Stimulated activated naive CD4-positive, alpha-beta T cell treated with Interleukin-2 at 50 U/mL for 16 hours (primary cell): ENCODE data around the gene ABHD6.
"Not testable (repeated sequence)": the region's sequence is repeated elsewhere in the genome, so short reads cannot be mapped to it uniquely, and the experiment has no call there.

ENCODE experiments used
- DNase-seq: peaks from one replicate; lab custom pipeline; 2025; lab: John Stamatoyannopoulos, UW

ABHD6 gene

DNA sequence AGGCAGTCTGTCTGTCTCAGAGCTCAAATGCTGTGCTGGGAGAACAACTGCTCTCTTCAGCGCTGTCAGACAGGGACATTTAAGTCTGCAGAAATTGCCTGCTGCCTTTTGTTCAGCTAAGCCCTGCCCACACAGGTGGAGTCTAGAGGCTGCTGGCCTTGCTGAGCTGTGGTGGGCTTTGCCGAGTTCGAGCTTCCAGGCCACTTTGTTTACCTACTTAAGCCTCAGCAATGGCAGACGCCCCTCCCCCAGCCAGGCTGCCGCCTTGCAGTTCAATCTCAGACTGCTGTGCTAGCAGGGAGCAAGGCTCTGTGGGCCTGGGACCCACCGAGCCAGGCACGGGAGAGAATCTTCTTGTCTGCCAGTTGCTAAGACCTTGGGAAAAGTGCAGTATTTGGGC is 43.5 kb downstream of the ABHD6 start:
- DNase-seq, result no peak

DNA sequence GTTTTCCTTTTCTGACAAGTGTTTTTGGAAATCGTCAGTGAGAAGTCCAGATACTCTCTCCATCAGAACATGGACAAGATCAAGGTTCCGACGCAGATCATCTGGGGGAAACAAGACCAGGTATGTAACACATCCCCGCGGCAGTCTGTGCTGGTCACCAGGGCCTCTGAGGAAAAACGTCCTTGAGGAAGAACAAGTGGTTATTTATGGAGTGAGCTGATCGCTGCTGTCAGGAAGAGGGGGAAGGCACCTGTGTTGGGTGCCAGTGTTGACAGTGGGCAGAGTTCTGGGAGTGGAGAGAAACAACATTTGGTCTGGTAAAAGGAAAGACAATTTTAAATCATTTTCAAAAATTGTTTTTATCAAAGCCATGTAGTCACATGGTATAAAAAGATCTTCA is 47.7 kb downstream of the ABHD6 start:
- DNase-seq, result no peak

DNA sequence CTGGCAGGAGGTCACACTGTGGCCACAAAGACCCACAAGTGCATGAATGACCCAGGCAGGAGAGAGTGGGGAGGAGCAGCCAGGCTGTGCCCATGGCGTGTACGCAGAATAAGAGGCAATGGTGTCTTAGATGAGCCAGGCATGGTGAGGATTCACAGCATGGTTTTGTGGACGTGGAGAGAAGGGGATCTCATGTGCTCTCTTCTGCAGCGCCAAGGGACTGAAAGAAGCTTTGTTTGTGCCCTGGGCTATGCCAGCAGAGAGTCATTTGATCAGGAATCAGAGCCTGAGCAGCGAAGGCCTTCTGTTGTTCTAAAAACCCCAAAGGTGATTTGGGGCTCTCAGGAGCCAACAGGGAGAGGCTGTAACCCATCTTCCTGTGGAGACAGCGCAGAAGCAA is 49.8 kb downstream of the ABHD6 start:
- DNase-seq, result no peak

DNA sequence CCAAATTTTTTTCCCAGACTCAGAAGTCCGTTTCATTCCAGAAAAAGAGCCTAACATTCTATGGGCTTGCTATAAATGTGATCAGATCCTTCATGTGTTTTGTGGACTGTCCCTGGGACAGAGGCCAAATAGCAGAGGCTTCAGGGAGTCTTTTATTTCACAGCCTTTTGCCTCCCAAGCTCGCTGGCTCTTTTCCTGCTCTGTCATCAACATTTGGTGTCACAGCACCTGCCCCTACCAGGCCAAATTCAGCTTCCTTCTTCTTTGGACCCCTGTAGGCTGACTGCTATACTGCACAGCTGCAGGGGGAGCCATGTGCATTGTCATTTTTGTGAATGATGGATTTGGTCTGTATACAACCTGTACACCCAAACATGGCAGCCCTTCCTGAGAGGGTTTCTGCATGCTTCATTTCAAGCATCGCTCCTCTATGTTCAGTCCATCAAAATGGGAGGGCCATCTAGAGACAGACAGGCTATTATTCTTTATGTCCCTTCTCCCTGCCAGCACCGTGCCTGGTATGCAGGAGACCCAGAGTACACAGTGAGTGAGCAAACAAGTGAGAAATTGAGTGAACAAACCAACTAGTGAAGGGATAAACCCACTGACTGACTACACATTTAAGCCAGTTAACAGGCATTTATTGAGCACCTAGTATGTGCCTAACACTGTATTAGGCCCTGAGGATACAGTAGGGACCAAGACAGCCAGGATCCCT is 50.6 kb downstream of the ABHD6 start:
- DNase-seq, result no peak

DNA sequence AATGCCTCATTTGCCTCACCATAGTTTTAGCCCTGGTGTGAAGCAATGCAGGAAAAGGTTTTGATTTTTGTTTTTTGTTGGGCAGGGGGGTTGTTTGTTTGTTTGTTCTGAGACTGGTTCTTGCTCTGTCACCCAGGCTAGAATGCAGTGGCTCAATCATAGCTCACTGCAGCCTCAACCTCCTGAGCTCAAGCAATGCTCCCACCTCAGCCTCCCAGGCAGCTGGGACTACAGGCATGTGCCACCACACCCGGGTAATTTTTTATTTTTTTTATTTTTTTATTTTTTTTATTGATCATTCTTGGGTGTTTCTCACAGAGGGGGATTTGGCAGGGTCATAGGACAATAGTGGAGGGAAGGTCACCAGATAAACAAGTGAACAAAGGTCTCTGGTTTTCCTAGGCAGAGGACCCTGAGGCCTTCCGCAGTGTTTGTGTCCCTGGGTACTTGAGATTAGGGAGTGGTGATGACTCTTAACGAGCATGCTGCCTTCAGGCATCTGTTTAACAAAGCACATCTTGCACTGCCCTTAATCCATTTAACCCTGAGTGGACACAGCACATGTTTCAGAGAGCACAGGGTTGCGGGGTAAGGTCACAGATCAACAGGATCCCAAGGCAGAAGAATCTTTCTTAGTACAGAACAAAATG is 51.5 kb downstream of the ABHD6 start:
- DNase-seq, result not testable (repeated sequence)

DNA sequence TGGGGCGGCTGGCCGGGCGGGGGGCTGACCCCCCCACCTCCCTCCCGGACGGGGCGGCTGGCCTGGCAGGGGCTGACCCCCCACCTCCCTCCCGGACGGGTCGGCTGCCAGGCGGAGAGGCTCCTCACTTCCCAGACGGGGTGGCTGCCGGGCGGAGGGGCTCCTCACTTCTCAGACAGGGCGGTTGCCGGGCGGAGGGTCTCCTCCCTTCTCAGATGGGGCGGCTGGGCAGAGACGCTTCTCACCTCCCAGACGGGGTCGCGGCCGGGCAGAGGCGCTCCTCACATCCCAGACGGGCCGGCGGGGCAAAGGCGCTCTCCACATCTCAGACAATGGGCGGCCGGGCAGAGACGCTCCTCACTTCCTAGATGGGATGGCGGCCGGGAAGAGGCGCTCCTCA is 52.9 kb downstream of the ABHD6 start:
- DNase-seq, result not testable (repeated sequence)

DNA sequence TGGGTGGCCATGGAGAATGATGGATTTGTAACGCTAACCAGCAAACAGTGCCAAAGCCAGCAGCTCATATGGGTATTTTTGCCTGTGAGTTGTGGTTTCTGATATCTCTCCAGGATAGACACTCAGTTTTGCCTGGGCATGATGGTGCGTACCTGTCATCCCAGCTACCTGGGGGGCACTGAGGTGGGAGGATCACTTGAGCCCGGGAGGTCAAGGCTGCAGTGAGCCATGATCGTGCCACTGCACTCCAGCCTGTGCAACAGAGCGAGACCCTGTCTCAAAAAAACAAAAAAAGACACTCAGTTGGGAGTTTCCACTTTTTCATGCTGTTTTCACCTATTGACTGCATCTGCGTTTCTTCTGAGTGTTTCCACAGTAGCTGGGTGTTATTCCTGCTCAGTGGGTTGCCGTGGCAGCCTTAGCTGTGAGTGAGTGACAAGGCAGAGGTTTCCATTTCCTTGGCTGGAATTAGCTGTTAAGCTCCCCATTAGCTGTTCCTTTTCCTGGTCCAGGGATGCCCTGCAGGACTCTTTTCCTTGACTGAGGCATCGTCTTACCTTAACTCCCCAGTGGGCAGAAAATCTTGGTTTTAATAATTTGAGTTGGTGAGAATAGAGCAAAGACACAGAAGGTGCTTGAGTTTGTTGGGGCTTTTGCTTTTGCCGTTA is 54.2 kb downstream of the ABHD6 start:
- no peak for DNase-seq

DNA sequence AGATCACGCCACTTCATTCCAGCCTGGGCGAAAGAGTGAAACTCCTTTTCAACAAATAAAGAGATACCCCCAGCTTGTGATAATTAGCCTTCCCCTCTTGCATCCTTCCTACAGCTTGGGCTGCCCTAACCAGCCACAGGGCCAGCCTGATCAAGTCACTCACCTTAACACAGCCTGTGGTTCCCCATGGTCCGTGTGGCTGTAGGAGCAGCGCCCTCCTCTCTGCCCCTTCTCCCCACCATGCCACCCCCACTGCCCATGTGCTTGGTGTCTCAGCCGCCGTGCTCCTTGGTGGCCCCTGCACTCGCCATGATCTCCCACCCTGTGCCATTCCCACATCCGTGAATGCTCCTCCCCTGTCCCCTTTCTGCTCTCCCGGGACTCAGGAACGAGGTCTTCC is 55.3 kb downstream of the ABHD6 start:
- DNase-seq, result no peak

DNA sequence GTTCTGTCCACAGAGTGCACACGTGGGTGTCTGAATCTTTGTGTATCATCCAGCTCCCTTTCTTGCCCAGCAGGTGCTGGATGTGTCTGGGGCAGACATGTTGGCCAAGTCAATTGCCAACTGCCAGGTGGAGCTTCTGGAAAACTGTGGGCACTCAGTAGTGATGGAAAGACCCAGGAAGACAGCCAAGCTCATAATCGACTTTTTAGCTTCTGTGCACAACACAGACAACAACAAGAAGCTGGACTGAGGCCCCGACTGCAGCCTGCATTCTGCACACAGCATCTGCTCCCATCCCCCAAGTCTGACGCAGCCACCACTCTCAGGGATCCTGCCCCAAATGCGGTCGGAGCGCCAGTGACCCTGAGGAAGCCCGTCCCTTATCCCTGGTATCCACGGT is 55.9 kb downstream of the ABHD6 start:
- no peak for DNase-seq

DNA sequence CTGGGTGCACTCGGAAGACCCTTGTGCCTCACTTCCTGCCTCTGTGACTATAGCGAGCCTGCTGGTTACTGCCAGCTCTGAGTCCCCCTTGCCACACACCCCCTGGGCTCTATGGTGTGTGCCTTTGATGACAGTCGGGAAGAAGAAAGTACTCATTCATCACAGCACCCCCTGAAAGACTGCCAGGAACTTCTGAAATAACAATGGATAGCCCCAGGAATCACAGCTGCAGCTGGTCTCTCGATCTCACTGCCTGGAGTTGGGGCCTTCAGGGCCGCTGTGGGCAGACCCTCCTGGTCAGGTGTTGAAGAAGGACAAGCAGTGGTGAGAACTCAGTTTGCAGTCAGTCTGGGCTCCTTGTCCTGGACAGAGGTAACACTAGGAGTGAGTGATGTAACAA is 58.7 kb downstream of the ABHD6 start:
- no peak for DNase-seq

DNA sequence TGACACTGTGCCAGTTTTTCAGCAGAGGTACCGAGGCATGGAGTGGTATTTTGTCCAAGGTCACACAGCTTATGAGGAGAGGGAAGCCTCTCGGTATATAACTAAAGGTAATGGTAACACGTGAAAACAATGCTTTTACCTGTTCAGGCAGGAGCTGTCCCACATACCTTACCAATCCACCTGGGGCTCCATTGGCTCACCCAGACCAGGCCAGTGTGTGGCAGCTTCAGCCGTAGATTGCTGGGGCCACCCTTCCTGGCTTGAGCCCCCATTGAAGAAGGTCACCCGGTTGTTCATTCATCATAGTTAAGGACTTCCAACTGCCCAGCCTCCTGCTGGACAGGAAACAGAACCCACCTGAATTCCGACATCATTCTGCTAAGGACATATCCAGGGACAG is 59.3 kb downstream of the ABHD6 start:
- DNase-seq, result no peak

DNA sequence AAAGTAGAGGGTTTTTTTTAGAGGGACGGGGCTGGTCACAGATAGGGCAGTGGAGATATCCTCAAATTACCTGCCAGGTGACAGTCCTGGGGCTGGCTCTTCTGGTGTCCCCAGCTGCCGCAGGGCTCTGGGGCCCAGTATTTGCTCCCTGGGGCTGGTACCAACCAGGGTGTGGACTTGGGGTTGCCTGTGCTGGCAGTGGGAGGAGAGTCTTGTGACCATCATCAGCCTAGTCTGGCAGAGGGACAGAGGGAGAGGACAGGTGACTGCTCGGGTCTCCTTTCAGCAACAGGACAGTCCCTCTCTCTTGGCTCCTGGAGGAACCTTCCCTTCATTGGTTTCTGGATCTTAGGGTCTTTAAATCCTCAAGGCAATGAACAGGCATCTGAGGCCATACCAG is 60.6 kb downstream of the ABHD6 start:
- no peak for DNase-seq

DNA sequence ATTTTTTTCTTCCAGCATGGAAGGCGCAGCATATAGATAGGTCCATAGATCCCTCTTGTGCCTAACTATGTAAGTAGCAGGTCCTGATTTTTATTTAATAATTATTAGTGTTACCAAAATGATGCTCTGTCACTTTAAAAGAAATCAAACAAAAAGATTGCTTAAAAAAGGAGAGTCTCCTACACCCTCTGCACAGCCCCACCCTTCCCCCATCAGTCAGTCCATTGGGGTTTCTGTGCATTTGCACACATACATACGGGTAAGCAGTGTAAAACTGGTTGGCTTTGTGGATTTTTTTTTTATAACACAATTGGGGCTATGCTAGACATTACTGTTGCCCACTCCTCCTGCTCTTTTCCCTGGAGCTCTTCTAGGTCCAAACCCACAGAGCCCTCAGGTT is 61.5 kb downstream of the ABHD6 start:
- no peak for DNase-seq

DNA sequence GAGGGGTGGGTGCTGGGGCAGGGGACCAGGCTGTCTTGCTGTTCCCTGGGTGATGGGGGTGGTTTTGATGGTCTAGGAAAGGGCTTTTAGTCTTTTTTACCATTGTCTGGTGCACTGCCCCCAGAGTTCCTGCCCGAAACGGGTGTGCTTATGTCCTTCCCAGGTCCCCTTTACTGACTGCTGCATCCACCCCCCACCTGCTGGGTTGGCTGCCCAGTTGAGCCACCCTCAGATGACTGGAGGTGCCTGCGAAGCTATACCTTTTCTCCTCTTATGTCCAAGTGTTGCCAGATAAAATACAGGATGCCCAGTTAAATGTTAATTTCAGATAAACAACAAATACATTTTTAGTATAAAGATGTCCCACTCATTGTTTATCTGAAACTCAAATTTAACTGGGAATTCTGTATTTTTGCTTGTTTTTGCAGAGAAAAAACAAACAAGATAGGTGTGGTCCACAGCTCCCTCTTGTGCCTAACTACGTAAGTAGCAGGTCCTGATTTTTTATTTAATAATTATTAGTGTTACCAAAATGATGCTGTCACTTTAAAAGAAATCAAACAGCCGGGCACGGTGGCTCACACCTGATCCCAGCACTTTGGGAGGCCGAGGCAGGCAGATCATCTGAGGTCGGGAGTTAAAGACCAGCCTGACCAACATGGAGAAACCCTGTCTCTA is 62.4 kb downstream of the ABHD6 start:
- DNase-seq, result no peak

DNA sequence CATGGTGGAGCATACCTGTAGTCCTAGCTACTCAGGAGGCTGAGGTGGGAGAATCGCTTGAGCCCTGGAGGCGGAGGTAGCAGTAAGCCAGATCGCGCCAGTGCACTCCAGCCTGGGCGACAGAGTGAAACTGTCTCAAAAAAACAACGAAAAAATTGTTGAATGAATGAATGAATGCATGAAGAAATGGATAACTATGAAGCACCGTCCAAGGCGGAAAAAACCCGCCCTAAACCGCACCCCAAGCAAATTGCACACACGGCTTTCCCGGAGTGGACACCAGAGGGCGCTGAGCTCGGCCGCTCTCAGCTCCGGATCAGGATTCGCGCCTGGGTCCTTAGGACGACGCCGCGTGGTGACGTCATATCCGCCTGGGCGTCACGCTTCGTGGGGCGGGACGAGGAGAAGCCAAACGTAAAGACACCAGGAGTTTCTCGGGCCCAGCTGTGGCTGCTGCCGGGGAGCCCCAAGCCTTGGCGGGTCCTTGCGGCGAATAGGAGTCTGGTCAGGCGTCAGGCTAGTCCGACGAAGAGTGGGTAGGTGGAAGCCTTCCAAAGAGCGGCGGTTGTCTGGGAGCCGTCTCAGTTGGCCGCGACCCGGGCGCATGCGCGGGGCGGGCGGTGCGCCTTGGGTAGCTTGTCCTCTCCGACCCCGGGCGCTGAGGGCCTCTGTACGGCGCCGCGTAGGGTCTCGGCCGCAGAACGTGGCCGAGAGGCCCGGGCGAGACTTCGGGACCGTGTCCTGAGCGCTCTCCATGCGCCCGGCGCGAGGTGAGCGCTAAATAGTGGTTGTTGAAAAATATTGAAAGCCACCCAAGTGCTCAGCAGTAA is 68.5 kb downstream of the ABHD6 start, which contains the start of the genes HTD2 and RPP14:
HTD2 (plus strand) TSS at position 639 of the 830 bp plus-strand sequence. CDS start 11,094 bp downstream, outside the sequence.
RPP14 (plus strand) TSS at position 364 of the 830 bp plus-strand sequence. CDS start 4,085 bp downstream, outside the sequence.
- peak; percentile 98 for DNase-seq

DNA sequence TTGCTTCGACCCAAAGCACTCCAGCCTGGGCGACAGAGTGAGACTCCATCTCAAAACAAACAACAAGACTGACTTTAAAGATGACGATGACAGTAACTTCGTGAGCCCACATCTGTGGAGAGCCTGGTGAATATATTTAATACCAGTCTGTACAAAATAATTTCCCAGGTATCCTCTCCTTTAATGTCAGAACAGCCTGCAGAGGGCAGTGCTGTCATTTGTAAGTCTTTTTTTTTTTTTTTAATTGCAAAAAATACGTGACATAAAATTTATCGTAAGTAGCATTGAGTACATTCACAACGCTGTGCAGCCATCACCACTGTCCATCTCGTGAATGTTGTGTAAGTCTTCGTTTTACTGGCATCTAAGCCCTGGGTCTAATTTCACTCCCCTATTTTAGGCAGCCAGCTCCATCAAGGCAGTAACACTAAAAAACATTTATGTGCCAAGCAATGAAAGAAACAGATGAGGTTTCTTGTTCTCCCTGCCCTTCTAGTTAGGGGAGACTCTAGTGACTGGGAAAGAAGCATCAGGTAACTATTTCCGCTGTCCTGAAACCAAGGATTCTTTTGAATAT is 70.1 kb downstream of the ABHD6 start:
- peak; percentile 17 for DNase-seq

DNA sequence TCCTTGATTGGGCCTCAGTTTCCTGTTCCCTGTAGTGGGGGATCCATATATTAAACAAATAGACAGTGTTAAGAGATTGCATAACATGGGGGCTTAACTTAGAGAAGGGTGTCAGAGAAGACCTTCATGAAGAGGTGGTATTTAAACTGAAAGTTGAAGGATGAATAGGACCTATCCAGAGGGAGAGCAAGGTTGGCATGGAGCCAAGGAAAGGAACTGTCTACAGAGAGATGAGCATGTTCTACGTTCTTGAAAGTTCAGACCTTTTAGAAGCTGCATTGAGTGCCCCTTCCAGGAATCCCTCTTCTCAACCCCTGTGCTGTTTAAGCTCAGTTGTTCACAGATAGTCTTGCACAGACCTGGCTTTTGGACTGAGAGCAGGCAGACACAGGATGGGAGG is 71.1 kb downstream of the ABHD6 start:
- DNase-seq, result no peak

DNA sequence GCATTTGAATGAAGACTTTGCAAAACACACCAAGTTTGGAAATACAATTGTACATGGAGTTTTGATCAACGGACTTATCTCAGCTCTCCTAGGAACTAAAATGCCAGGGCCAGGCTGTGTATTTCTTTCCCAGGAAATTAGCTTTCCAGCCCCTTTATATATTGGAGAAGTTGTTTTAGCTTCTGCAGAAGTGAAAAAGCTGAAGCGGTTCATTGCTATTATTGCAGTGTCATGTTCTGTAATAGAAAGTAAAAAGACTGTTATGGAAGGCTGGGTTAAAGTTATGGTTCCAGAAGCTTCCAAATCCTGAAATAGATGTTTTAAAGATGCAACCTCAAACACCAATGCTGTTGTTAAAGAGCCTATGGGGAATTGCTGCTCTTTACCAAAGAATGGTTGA is 80.2 kb downstream of the ABHD6 start:
- no peak for DNase-seq

DNA sequence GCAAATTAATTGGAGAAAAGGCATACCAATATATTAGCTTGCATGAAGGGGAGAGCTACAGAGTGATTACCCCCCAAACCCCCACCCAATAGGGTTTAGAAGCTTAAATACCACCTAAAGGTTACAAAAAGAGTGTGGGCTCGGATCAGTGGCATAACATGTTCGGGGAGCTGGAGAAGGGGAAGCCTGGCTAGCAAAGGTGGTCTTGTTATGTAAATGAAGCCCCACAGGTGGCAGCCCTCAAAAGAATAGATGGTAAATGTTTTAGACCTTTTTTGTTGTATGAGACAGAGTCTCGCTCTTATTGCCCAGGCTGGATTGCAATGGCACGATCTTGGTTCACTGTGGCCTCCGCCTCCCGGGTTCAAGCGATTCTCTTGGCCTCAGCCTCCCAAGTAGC is 84.2 kb downstream of the ABHD6 start:
- DNase-seq, result no peak

DNA sequence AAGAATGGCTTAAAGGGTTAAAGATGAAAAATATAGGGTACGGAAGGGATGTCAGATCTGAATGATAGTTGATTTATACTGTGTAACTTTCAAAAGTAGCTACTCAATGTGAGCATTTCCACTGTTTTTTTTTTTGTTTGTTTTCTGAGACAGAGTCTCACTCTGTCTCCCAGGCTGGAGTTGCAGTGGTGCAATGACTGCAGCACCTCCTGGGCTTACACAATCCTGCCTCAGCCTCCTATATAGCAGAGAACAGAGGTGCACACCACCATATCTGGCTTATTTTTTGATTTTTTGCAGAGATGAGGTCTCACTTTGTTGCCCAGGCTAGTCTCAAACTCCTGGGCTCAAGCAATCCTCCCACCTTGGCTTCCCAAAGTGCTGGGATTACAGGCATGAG is 85.2 kb downstream of the ABHD6 start:
- no peak for DNase-seq
